RWPE2 (cell line): ENCODE results near the gene SLC40A1.

Experiments
- ATAC-seq: fragments of 200-7000 bp; cut with Tn5 transposase; 3 replicates; pipeline ENCODE4 v1.9.1; 2021; ENCODE audit warnings: low read depth
- DNase-seq: peaks from one replicate; pipeline ENCODE4 v3.0.0-alpha.2; 2020; ENCODE audit warnings: low spot score
- H3K27ac ChIP-seq: fragments of 450-650 bp; 2 replicates; pipeline ENCODE4 v1.5.1; 2017; ENCODE audit warnings: mild to moderate bottlenecking; ENCODE audit not compliant: poor library complexity, severe bottlenecking
- H3K27me3 ChIP-seq: fragments of 250-450 bp; sonication (Bioruptor Pico); 2 replicates; pipeline ENCODE4 v1.5.1; 2021; ENCODE audit warnings: mild to moderate bottlenecking, moderate library complexity; ENCODE audit not compliant: insufficient read depth, poor library complexity, severe bottlenecking
- H3K36me3 ChIP-seq: fragments of 250-450 bp; sonication (Bioruptor Pico); 2 replicates; pipeline ENCODE4 v1.5.1; 2020; ENCODE audit warnings: low read depth, mild to moderate bottlenecking, moderate library complexity
- H3K4me1 ChIP-seq: fragments of 250-450 bp; sonication (Bioruptor Pico); 2 replicates; pipeline ENCODE4 v1.5.1; 2021; ENCODE audit warnings: mild to moderate bottlenecking, moderate library complexity; ENCODE audit not compliant: insufficient read depth, poor library complexity, severe bottlenecking
- H3K4me3 ChIP-seq: fragments of 250-450 bp; sonication (Bioruptor Pico); 2 replicates; pipeline ENCODE4 v1.5.1; 2021; ENCODE audit warnings: mild to moderate bottlenecking, moderate library complexity; ENCODE audit not compliant: severe bottlenecking
- H3K9me3 ChIP-seq: fragments of 250-450 bp; sonication (Bioruptor Pico); 2 replicates; pipeline ENCODE4 v1.5.1; 2021; ENCODE audit warnings: mild to moderate bottlenecking, moderate library complexity; ENCODE audit not compliant: severe bottlenecking
- TF ChIP-seq, protein P1 (sequence below): fragments of 450-650 bp; IDR thresholded peaks from one replicate; pipeline ENCODE4 v1.5.1; 2017; ENCODE audit warnings: mild to moderate bottlenecking, moderate library complexity; ENCODE audit not compliant: poor library complexity, severe bottlenecking

SLC40A1 gene

DNA sequence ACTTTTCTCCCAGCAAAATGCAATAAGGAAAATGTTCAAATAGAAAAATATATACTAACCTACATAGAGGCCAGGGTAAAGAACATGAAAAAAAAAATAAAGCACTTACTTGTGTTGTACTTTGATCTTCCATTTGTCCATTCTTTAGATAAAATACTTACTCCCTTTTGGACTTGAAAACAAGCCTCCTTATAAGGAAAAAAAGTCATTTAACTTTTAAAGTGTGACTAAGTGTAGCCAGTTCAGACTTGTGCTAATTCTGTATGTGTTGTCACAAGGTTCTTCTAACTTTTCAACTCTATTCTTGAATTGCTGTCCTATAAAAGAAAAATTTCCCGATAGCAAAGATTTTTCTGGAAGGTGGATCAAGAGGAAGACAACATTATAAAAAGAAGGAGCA lies 23.2 kb downstream of the SLC40A1 start:
- Histone ChIP-seq H3K27me3 (no peaks in the 10 kb centered on the region), H3K4me3 (no peak overlapping the region), H3K9me3 (no peaks in the 10 kb centered on the region), H3K27ac (no peak overlapping the region), H3K36me3 (no peaks in the 10 kb centered on the region), H3K4me1 (peaks cover 19% of the 10 kb centered on the region)
- ATAC-seq: peak; percentile 52; the same call in 2 of the 3 replicates
- TF ChIP-seq, protein P1, sequence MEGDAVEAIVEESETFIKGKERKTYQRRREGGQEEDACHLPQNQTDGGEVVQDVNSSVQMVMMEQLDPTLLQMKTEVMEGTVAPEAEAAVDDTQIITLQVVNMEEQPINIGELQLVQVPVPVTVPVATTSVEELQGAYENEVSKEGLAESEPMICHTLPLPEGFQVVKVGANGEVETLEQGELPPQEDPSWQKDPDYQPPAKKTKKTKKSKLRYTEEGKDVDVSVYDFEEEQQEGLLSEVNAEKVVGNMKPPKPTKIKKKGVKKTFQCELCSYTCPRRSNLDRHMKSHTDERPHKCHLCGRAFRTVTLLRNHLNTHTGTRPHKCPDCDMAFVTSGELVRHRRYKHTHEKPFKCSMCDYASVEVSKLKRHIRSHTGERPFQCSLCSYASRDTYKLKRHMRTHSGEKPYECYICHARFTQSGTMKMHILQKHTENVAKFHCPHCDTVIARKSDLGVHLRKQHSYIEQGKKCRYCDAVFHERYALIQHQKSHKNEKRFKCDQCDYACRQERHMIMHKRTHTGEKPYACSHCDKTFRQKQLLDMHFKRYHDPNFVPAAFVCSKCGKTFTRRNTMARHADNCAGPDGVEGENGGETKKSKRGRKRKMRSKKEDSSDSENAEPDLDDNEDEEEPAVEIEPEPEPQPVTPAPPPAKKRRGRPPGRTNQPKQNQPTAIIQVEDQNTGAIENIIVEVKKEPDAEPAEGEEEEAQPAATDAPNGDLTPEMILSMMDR: no peak
- no peak for DNase-seq

DNA sequence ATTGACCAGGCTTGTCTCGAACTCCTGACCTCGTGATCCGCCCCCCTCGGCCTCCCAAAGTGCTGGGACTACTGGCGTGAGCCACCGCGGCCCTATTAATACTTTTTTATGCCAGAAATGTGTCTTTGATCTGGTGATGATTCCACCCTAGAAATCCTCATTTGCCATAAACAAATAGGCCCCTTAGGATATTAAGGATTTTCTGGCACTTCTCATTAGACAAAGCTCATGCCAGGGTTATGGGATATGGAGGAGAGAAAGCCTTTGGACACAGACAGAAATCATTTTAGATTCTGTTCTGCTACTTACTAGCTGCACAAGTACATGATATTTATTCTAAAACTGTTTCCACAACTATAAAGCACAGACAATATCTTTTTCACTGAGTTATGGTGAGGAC lies 24.1 kb downstream of the SLC40A1 start:
- DNase-seq (no peak), ATAC-seq (no peak)
- Histone ChIP-seq H3K9me3 (no peaks in the 10 kb centered on the region), H3K4me3 (no peak overlapping the region), H3K27me3 (no peaks in the 10 kb centered on the region), H3K27ac (no peak overlapping the region), H3K36me3 (no peaks in the 10 kb centered on the region), H3K4me1 (peaks cover 19% of the 10 kb centered on the region)
- TF ChIP-seq, protein P1: no peak

DNA sequence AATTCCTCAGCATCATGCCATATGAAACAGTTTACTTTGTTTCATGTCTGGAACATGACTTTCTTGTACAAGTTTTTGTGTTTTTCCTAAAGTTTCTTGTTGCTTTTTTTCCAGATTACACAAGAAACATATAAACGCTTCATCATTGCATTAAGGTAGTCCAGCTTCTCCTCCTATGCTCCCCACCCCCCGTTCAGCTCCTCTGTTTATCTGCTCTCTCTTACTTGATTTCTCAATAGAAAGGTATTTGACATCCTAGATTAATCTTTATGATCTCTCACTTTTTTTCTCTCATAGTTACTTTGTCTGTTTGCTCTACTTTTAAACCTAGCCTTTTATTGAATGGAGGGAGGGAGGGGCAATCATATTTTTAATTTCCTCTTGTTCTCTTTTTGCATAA lies 25.4 kb downstream of the SLC40A1 start:
- Histone ChIP-seq H3K36me3 (no peaks in the 10 kb centered on the region), H3K27ac (no peak overlapping the region), H3K9me3 (no peaks in the 10 kb centered on the region), H3K4me1 (peaks cover 19% of the 10 kb centered on the region), H3K4me3 (no peak overlapping the region), H3K27me3 (no peaks in the 10 kb centered on the region)
- TF ChIP-seq, protein P1: no peak
- DNase-seq: no peak
- ATAC-seq: peak; percentile 49; the same call in 1 of the 3 replicates

DNA sequence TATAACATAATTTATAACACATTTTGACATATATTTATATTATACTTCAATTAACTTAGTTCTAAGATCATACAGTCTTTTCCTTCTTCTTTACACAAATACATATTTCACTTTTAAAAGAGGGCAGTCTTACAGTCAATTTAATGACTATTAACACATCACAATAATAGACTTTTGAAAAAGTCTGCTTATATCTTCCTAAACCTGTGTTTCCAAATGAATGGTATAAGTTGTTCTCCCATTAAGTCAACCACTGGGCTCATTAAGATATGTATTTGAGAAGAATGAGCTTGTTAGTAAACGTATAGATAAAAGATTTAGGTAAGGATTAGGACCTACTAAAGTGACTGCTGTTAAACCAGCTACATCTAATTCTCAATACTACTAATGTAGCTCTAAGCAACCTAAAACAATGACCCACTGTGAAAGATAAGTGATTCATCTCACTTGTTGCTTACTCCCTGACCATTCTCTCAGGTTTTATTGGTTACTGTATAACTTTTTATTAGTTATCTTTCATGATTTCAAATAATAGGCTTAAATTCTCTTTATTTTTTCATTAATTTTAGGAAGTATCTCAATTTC lies 27.0 kb downstream of the SLC40A1 start:
- no peak overlapping the region for H3K4me3 ChIP-seq
- DNase-seq: no peak
- TF ChIP-seq, protein P1: no peak
- H3K27me3 ChIP-seq: no peaks in the 10 kb centered on the region
- peaks cover 19% of the 10 kb centered on the region for H3K4me1 ChIP-seq
- no peak overlapping the region for H3K27ac ChIP-seq
- H3K9me3 ChIP-seq: no peaks in the 10 kb centered on the region
- ATAC-seq: peak; percentile 49; the same call in 1 of the 3 replicates
- no peaks in the 10 kb centered on the region for H3K36me3 ChIP-seq

DNA sequence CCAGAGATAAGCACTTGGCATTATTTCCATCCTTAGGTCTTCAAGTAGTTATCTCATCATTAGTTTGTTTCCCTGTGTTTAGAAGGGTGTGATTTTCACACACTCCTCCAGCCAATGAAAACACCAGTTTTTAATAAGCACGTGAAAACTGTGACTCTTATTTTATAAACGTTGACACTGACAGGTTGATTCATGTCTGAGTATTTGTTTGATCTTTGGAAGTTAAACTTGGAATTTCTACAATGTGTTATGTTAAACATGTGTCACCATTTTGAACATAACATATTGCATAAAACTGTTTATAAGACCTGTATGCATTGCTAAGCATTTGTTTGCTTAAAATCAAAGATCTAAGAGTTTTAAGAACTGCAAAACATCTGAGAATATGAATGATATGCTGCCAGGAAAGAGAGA lies 27.6 kb downstream of the SLC40A1 start:
- TF ChIP-seq, protein P1: no peak
- no peak overlapping the region for H3K27ac ChIP-seq
- H3K4me1 ChIP-seq: peaks cover 19% of the 10 kb centered on the region

More for the DNA sequence above, 27.6 kb downstream of the SLC40A1 start:
- no peaks in the 10 kb centered on the region for H3K9me3 ChIP-seq
- no peaks in the 10 kb centered on the region for H3K36me3 ChIP-seq
- ATAC-seq (no peak), DNase-seq (no peak)
- H3K27me3 ChIP-seq: no peaks in the 10 kb centered on the region
- no peak overlapping the region for H3K4me3 ChIP-seq
